Measurements from ENCODE around the gene ADORA3.

- no peak for TF ChIP-seq EZH2phosphoT487 (IDR thresholded peaks at IDR 0.05; ENCODE audit: low read depth)
- no peak for TF ChIP-seq CTCF (IDR thresholded peaks at IDR 0.05; ENCODE audit: low read depth, low read length)
Measured at GRCh38 chr1:111461765-111462164, 41.7 kb downstream of the ADORA3 start.

Data from OCI-LY3 (cell line).